HG02610 (cell line): ENCODE data around the gene CCDC66.
"Not testable (repeated sequence)": the region's sequence is repeated elsewhere in the genome, so short reads cannot be mapped to it uniquely, and the experiment has no call there.

Experiments
- ATAC-seq: cut with Tn5 transposase; IDR thresholded peaks from one replicate; pipeline ENCODE4 v1.9.1; 2021; ENCODE audit warnings: mild to moderate bottlenecking, moderate library complexity; ENCODE audit not compliant: unreplicated experiment

The CCDC66 gene

DNA sequence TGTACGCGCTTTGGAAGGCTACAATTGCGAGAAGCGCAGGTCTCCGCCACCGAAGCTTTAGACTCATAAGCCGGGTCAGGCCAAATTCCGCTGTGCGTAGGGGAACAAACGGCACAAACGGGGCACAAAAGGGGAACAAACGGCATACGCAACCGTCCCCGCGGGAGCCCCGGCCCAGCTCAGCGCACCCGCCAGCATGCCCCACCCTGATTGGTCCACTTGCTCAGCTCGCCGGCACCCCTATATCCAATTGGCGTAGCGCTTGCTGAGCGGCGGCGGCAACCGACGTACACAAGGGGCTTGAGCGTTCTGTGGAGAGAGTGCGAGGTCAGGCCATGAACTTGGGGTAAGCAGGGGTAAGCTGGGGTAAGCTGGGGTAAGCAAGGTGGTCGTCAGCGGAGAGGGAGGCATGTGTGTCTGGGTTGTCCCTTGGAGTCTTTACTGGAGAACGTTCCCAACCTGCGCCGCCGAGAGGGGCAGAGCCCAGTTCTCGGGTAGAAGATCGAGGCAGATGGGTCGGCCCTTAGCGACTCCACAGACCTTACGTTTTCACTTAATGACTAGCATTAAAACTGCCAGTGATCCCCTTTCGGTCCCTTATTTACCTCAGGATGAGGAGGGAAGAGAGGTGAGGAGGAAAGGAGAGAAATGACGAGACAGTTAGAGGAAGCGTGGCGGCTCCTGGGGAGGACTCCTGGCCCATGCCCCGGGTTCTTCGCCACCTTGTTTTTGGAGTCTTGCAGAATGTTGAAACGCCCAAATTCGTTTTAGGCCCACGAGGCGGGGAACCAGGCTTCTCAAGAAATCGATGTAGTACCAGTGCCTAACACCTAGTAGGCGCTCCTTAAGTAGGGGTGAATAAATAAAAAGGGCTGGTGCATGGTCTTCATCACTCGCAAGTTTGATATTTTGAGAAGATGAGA lies at the start of gene CCDC66:
Gene CCDC66 (plus strand): TSS at position 268 of the 923 bp plus-strand sequence. CDS start 68 bp downstream, at position 336.
- peak; percentile 100 for ATAC-seq

GRCh38 chr3:56519641-56520040 lies 37.3 kb upstream of the CCDC66 start:
- ATAC-seq: no peak

- no peak for ATAC-seq
Observed at GRCh38 chr3:56522374-56522773, 34.6 kb upstream of the CCDC66 start.

- ATAC-seq: no peak
Observed at GRCh38 chr3:56525291-56525690, 31.7 kb upstream of the CCDC66 start.

DNA sequence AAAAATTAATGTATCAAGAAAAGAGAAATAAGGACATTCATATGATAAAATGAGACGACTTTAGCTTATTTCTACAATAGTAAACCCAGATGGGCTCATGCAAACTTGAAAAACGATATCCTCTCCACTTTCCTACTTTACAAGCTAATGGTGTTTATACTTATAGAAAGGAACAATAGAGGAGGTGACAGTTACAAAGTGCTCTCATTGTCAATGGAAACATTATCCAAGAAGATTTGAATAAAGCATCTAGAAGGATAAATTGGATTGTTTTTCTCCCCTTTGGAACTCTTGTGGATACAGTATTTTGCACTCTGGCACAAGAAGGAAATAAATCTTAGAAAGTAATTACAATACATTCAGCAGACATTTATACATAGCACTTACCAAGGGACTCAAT lies 20.2 kb upstream of the CCDC66 start:
- ATAC-seq: no peak

DNA sequence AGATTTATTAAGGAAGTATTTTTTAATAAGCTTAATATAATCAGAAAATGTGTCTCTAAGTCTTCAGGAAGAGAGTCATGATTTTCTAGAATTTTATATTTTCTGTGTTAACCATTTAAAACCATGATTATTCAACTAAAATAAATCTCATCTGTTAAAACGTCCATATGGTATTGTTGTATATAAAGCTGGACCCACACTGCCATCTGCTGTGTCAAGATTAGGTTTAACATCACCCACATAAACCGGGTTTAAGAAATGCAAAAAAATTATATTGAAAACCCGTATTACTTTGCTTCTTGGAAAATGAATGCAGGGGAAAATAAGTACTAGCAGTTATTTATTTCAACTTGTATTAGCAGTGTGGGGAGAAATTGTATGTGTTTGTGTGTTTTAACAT lies 9.5 kb upstream of the CCDC66 start:
- no peak for ATAC-seq

GRCh38 chr3:56557831-56558170 lies 826 bp downstream of the CCDC66 start:
- no peak for ATAC-seq

DNA sequence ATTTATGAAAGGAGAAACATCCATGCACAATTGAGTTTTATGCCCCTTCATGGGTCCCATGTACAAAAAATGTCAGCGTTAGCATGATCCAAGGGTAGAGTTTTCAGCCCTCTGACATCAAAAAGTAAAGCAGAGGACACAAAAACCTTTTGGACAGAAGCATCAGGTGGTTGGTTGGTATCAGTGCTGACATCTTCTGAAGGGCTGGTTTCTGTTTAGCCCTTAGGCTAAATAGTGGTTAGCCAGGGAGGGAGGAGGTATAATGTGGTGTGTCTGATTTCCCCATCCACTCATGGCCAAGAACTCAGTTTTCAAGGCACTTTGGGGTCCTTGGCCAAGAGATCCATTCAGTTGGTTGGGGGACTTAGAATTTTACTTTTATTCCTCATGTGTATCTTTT lies 16.5 kb downstream of the CCDC66 start:
- no peak for ATAC-seq

DNA sequence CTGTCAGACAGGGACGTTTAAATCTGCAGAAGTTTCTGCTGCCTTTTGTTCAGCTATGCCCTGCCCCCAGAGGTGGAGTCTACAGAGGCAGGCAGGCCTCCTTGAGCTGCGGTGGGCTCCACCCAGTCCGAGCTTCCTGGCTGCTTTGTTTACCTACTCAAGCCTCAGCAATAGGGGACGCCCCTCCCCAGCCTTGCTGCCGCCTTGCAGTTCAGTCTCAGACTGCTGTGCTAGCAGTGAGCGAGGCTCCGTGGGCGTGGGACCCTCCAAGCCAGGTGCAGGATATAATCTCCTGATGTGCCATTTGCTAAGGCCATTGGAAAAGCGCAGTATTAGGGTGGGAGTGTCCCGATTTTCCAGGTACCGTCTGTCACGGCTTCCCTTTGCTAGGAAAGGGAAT lies 25.0 kb downstream of the CCDC66 start:
- ATAC-seq: not testable (repeated sequence)

- ATAC-seq: not testable (repeated sequence)
Observed at GRCh38 chr3:56584275-56584674, 27.3 kb downstream of the CCDC66 start.

GRCh38 chr3:56590814-56591213 lies 33.8 kb downstream of the CCDC66 start:
- ATAC-seq: no peak

GRCh38 chr3:56591262-56591661 lies 34.3 kb downstream of the CCDC66 start:
- ATAC-seq: no peak

- ATAC-seq: no peak
Observed at GRCh38 chr3:56593455-56594158, 36.6 kb downstream of the CCDC66 start.

DNA sequence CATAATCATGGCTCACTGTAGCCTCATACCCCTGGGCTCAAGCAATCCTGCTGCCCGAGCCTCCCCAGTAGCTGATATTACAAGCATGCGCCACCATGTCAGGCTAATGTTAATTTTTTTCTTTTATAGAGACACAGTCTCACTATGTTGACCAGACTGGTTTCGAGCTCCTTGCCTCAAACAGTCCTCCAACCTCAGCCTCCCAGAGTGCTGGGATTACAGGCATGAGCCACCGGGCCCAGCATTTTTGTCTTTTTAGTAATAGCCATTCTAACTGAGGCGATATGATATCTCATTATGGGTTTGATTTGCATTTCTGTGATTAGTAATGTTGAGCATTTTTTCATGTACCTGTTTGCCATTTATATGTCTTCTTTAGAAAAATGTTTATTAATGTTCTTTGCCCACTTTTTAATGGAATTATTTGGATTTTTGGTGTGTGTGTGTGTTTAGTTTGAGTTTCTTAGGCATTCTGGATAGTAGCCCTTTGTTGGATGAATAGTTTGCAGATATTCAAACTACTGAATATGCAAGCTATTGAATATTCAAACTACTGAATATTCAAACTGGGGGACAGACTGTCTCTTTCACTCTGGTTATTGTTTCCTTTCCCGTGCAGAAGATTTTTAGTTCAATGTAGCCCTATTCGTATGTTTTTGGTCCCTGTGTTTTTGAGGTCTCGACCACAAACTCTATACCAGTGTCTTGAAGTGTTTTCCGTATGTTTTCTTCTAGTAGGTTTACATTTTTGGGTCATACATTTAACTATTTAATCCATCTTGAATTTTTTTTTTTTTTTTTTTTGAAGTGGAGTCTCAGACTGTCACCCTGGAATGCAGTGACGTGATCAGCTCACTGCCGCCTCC lies 39.2 kb downstream of the CCDC66 start:
- ATAC-seq: no peak

- not testable (repeated sequence) for ATAC-seq
Observed at GRCh38 chr3:56608479-56608878, 51.5 kb downstream of the CCDC66 start.

DNA sequence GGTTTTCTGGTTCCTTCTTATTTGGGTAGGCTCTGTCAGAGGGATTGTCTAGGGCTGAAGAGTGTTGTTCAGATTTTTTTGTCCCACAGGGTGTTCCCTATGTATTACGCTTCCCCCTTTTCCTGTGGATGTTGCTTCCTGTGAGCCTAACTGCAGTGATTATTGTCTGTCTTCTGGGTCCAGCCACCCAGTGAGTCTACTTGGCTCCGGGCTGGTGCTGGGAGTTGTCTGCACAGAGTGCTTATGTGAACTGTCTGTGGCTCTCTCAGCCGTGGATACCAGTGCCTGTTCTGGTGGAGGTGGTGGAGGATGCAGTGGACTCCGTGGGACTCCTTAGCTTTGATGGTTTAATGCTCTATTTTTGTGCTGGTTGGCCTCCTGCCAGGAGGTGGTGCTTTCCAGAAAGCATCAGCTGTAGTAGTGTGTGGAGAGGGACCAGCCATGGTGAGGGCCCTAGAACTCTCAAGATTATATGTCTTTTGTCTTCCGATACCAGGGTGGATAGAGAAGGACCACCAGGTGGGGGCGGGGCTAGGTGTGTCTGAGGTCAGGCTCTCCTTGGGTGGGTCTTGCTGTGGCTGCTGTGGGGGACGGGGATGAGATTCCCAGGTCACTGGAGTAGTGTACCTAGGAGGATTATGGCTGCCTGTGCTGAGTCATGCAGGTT lies 53.8 kb downstream of the CCDC66 start:
- ATAC-seq: no peak

DNA sequence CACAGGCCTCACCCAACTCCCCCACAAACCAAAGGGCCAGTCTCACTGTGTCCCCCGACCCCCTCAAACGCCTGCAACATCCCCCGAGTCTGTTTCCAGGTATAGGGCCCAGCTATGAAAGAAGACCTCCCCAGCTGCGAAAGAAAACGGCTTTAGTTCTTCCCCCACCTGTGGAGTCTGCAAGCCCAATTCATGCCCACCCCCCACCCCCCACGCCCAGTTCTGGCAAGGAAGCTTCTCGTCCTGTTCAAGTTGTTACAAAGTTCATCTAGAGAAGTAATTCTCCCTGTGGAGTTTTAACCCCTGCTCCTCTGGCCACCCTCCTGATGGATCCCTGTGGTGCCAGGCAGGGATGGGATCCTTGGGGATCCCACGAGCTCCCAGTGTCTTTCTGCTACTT lies 54.4 kb downstream of the CCDC66 start:
- no peak for ATAC-seq

DNA sequence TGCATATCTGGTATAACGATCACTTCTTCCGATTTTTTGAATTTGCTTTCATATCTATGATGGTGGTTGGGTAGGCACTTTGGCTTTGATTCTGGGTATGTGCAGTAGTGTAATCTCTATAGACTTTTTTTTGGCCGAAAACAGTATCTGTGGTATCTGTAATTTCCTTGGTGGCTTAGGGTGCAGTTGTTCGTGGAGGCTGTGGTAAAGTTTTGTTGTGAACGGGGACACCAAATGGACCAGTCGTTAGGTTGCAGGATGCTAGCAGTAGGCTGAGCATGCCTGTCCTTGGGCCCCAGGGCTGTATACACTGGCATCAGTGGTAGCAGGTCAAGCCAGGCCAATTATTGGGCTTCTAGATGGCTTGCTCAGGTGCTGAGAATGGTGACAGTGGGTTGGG lies 55.2 kb downstream of the CCDC66 start:
- ATAC-seq: no peak

- no peak for ATAC-seq
Observed at GRCh38 chr3:56613016-56613415, 56.0 kb downstream of the CCDC66 start.

DNA sequence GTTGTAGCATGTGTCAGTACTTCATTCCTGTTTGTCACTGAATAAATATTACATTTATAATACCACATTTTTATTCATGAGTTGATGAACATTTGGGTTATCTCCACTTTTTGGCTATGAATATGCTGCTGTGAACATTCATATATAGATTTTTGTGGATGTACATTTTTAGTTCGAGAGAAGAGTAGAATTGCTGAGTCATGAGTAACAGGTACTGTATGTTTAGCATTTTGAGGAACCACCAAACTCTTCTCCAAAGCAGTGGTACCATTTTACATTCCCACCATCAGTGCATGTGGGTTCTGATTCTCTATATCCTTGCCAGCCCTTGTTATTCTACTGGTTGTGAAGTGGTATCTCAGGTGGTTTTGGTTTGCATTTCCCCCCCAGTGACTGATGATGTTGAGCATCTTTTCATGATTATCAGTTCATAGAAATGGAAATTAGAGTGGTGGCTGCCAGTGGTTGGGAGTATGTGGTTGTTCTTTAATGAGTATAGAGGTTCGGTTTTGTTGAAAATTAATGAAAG lies 59.6 kb downstream of the CCDC66 start:
- ATAC-seq: no peak
